GM19351 (cell line): Measurements from ENCODE around the gene DTNB.

Source experiments
- ATAC-seq: cut with Tn5 transposase; IDR thresholded peaks from one replicate; pipeline ENCODE4 v1.9.1; 2021; ENCODE audit warnings: mild to moderate bottlenecking, moderate library complexity; ENCODE audit not compliant: unreplicated experiment

Gene DTNB

GRCh38 chr2:25375371-25375988 lies 297.9 kb downstream of the DTNB start:
- no peak for ATAC-seq

GRCh38 chr2:25374827-25375226 lies 298.6 kb downstream of the DTNB start:
- ATAC-seq, result no peak

- ATAC-seq, result no peak
Measured at GRCh38 chr2:25374411-25374810, 299.0 kb downstream of the DTNB start.

- no peak for ATAC-seq
Measured at GRCh38 chr2:25373269-25373981, 300.0 kb downstream of the DTNB start.

- no peak for ATAC-seq
Measured at GRCh38 chr2:25372405-25373268, 300.7 kb downstream of the DTNB start.

GRCh38 chr2:25371253-25372241 lies 301.8 kb downstream of the DTNB start:
- no peak for ATAC-seq

- no peak for ATAC-seq
Measured at GRCh38 chr2:25369876-25370275, 303.5 kb downstream of the DTNB start.

- ATAC-seq, result no peak
Measured at GRCh38 chr2:25369439-25369838, 303.9 kb downstream of the DTNB start.

GRCh38 chr2:25368660-25369059 lies 304.7 kb downstream of the DTNB start:
- ATAC-seq, result no peak

- ATAC-seq, result no peak
Measured at GRCh38 chr2:25367296-25367695, 306.1 kb downstream of the DTNB start.

- ATAC-seq, result no peak
Measured at GRCh38 chr2:25366629-25367028, 306.7 kb downstream of the DTNB start.

- ATAC-seq, result no peak
Measured at GRCh38 chr2:25365241-25365640, 308.1 kb downstream of the DTNB start.

- no peak for ATAC-seq
Measured at GRCh38 chr2:25363733-25364132, 309.6 kb downstream of the DTNB start.

- peak; percentile 81 for ATAC-seq
Measured at GRCh38 chr2:25362434-25363145, 310.8 kb downstream of the DTNB start.

- peak; percentile 82 for ATAC-seq
Measured at GRCh38 chr2:25362049-25362433, 311.3 kb downstream of the DTNB start.

GRCh38 chr2:25361261-25362048 lies 311.9 kb downstream of the DTNB start:
- ATAC-seq, result no peak

- ATAC-seq, result no peak
Measured at GRCh38 chr2:25358836-25359235, 314.5 kb downstream of the DTNB start.

GRCh38 chr2:25358249-25358815 lies 315.0 kb downstream of the DTNB start:
- ATAC-seq, result no peak

GRCh38 chr2:25356088-25356487 lies 317.3 kb downstream of the DTNB start:
- ATAC-seq, result no peak
